Activated CD4-positive, alpha-beta memory T cell treated with anti-CD3 and anti-CD28 coated beads for 36 hours (primary cell): ENCODE data around the gene SUPT5H. TPM values are rescaled to one million over a fixed set of nuclear protein-coding genes. Genes with fewer than 3 reads are reported as not detected.
"Not testable (repeated sequence)": the region's sequence is repeated elsewhere in the genome, so short reads cannot be mapped to it uniquely, and the experiment has no call there.

Experiments used
- CTCF ChIA-PET: fragments of 350-600 bp; sonication (Branson Sonifier 250); formaldehyde crosslinking; loops from one replicate; lab custom pipeline; 2021; ENCODE audit warnings: antibody characterized with exemption, inconsistent platforms; lab: Charles Lee
- POLR2A ChIA-PET: fragments of 350-600 bp; sonication (Branson Sonifier 250); formaldehyde crosslinking; loops from one replicate; lab custom pipeline; 2021; ENCODE audit warnings: antibody characterized with exemption; lab: Charles Lee
- DNase-seq: peaks from one replicate; pipeline ENCODE4 v3.0.0-alpha.2; 2020
- H3K27ac Mint-ChIP-seq: one replicate; pipeline ENCODE4 v1.8.0; 2021; ENCODE audit warnings: mixed read lengths
- H3K27me3 Mint-ChIP-seq: one replicate; pipeline ENCODE4 v1.8.0; 2021; ENCODE audit warnings: mixed read lengths
- H3K36me3 Mint-ChIP-seq: one replicate; pipeline ENCODE4 v1.8.0; 2021; ENCODE audit warnings: mixed read lengths
- H3K4me1 Mint-ChIP-seq: one replicate; pipeline ENCODE4 v1.8.0; 2021; ENCODE audit warnings: low read depth, mixed read lengths
- H3K4me3 Mint-ChIP-seq: one replicate; pipeline ENCODE4 v1.8.0; 2021; ENCODE audit warnings: mild to moderate bottlenecking, mixed read lengths
- H3K9me3 Mint-ChIP-seq: one replicate; pipeline ENCODE4 v1.8.0; 2021; ENCODE audit warnings: mixed read lengths
- intact Hi-C: fragments of 100-400 bp; cut with micrococcal nuclease; formaldehyde crosslinking; loops from one replicate; pipeline ENCODE4 v1.15.1; 2023
- total RNA-seq, 2 experiments: library from RNA; stranded (reverse); gene quantifications; one replicate each; pipeline ENCODE4 v1.2.3, GENCODE V29; 2021

SUPT5H gene
- total RNA-seq, 2 experiments from 2014 or later: 180 to 183 TPM

DNA sequence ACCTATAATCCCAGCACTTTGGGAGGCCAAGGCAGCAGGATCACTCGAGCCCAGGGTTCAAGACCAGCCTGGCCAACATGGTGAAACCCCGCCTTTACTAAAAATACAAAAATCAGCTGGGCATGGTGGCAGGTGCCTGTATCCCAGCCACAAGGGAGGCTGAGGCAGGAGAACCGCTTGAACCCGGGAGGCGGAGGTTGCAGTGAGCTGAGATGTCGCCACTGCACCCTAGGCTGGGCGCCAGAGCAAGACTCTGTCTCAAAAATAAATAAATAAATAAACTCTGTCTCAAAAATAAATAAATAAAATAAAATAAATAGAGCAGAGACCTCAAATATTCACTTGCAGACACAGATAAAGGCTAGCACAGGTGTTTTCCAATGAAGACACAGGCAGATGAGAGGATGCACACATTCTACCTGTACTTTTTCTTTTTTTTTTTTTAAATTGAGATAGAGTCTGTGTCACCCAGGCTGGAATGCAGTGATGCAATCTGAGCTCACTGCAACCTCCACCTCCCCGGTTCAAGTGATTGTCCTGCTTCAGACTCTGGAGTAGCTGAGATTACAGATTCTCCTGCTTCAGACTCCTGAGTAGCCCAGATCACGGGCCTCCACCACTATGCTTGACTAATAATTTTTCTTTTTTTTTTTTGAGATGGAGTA, 7.0 kb upstream of the SUPT5H start:
- peaks cover 38% of the 10 kb centered on the region for H3K4me1 Mint-ChIP-seq
- H3K36me3 Mint-ChIP-seq: peaks cover 27% of the 10 kb centered on the region
- H3K27ac Mint-ChIP-seq: no peak overlapping the region
- no peak overlapping the region for H3K4me3 Mint-ChIP-seq
- DNase-seq: no peak
- no peaks in the 10 kb centered on the region for H3K9me3 Mint-ChIP-seq
- intact Hi-C loops: no loop called here
- POLR2A ChIA-PET: interaction anchor here (0.6 to 1.2 kb wide), 2 partner anchors 94 to 95 kb away, joined by 3 read pairs; no protein-coding TSS in a partner anchor
- CTCF ChIA-PET: interaction anchor here (0.9 to 3.3 kb wide), 4 partner anchors 41 to 234 kb away, joined by 4 to 26 read pairs (median 6); partner anchors contain the start of gene EID2B
- no peaks in the 10 kb centered on the region for H3K27me3 Mint-ChIP-seq

DNA sequence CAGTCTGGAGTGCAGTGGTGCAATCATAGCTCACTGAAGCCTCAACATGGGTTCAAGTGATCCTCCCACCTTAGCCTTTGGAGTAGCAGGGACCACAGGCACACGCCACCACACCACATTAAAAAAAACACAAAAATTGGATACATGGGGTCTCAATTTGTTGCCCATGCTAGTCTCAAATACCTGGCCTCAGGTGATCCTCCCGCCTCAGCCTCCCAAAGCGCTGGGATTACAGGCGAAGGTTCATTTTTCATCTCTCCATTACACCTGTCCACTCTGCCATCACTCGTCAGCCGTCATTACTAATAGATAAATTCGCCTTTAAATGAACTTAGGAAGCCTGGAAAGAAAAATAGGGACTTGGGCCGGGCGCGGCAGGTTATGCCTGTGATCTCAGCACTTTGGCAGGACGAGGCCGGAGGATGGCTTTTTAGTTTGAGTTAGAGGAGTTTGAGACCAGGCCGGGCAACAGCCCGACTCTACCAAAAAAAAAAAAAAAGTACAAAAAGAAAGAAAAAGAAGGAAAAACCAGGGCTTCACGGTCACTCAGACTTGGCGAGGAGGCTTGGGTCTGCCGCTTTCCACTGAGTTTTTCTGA, 685 bp upstream of the SUPT5H start:
- intact Hi-C loops: loop anchor here (1.0 to 2.0 kb wide), 6 partner anchors 8 to 234 kb away; partner anchors contain the start of genes MED29, PAF1, PLEKHG2 and TIMM50
- DNase-seq: no peak
- H3K27ac Mint-ChIP-seq: peak overlapping the region; percentile 99
- peak overlapping the region; percentile 98 for H3K4me3 Mint-ChIP-seq
- ChIA-PET POLR2A (interaction anchor here (1.0 to 6.1 kb wide), 9 partner anchors 9 to 102 kb away, joined by 3 to 117 read pairs (median 4); partner anchors contain the start of gene RPS16), CTCF (interaction anchor here (0.6 to 1.1 kb wide), 4 partner anchors 41 to 106 kb away, joined by 3 read pairs; no protein-coding TSS in a partner anchor)
- no peaks in the 10 kb centered on the region for H3K9me3 Mint-ChIP-seq
- H3K4me1 Mint-ChIP-seq: peaks cover 43% of the 10 kb centered on the region
- no peaks in the 10 kb centered on the region for H3K27me3 Mint-ChIP-seq
- peaks cover 38% of the 10 kb centered on the region for H3K36me3 Mint-ChIP-seq

GRCh38 chr19:39446365-39447084, 1.1 kb downstream of the SUPT5H start:
- Mint-ChIP-seq H3K4me3 (peak overlapping the region; percentile 98), H3K27me3 (no peaks in the 10 kb centered on the region), H3K36me3 (peaks cover 42% of the 10 kb centered on the region), H3K9me3 (no peaks in the 10 kb centered on the region), H3K4me1 (peaks cover 51% of the 10 kb centered on the region), H3K27ac (peak overlapping the region; percentile 99)
- DNase-seq: no peak
- ChIA-PET POLR2A (interaction anchor here (0.7 to 6.1 kb wide), 7 partner anchors 11 to 93 kb away, joined by 3 to 117 read pairs (median 3); partner anchors contain the start of genes DLL3 and RPS16), CTCF (interaction anchor here (0.6 to 2.2 kb wide), 6 partner anchors 11 to 333 kb away, joined by 3 to 8 read pairs (median 5); partner anchors contain the start of genes EID2, PLEKHG2 and RPS16)
- intact Hi-C loops: loop anchor here (1.0 kb wide), 1 partner anchor 137 kb away; no protein-coding TSS in a partner anchor

DNA sequence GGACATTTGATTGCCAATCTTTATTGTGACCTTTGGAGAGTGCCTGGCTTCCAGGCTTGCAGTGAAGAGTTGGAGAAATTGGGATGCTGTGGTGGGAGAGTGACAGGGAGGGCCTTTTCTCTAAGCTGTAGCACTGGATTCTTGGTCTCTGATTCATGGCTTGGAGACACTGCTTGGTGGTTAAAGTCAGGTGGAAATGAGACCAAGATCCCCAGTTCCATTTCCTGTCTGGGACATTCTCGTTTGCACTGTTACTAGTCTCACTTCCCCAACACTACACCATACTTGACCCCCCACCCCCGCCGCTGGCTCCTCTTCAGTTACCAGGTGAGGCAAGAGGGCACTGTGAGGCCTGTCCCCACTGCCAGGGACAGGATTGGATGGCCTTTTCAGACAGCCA, 2.9 kb downstream of the SUPT5H start:
- Mint-ChIP-seq H3K36me3 (peaks cover 58% of the 10 kb centered on the region), H3K27me3 (no peaks in the 10 kb centered on the region)

GRCh38 chr19:39449116-39449797, 3.9 kb downstream of the SUPT5H start:
- peak overlapping the region; percentile 64 for H3K4me3 Mint-ChIP-seq
- H3K36me3 Mint-ChIP-seq: peaks cover 60% of the 10 kb centered on the region
- DNase-seq: peak; percentile 60
- CTCF ChIA-PET: interaction anchor here (1.0 to 1.6 kb wide), 2 partner anchors 26 to 223 kb away, joined by 3 to 6 read pairs; no protein-coding TSS in a partner anchor
- H3K27me3 Mint-ChIP-seq: no peaks in the 10 kb centered on the region
- intact Hi-C loops: no loop called here
- no peaks in the 10 kb centered on the region for H3K9me3 Mint-ChIP-seq
- H3K4me1 Mint-ChIP-seq: peaks cover 65% of the 10 kb centered on the region
- H3K27ac Mint-ChIP-seq: peak overlapping the region; percentile 99
- POLR2A ChIA-PET: interaction anchor here (0.7 to 6.1 kb wide), 3 partner anchors 13 to 48 kb away, joined by 3 to 117 read pairs (median 3); partner anchors contain the start of gene RPS16

More for the DNA sequence above, 2.9 kb downstream of the SUPT5H start:
- H3K4me1 Mint-ChIP-seq: peaks cover 64% of the 10 kb centered on the region
- H3K4me3 Mint-ChIP-seq: peak overlapping the region; percentile 98
- POLR2A ChIA-PET: interaction anchor here (0.8 to 6.1 kb wide), 3 partner anchors 13 to 135 kb away, joined by 3 to 117 read pairs (median 3); partner anchors contain the start of gene RPS16
- no peaks in the 10 kb centered on the region for H3K9me3 Mint-ChIP-seq
- peak overlapping the region; percentile 99 for H3K27ac Mint-ChIP-seq
- CTCF ChIA-PET: interaction anchor here (0.6 to 2.2 kb wide), 4 partner anchors 27 to 324 kb away, joined by 3 to 8 read pairs (median 4); no protein-coding TSS in a partner anchor
- peak; percentile 77 for DNase-seq
- intact Hi-C loops: no loop called here

- peaks cover 54% of the 10 kb centered on the region for H3K36me3 Mint-ChIP-seq
- intact Hi-C loops, H3K4me3 Mint-ChIP-seq, H3K9me3 Mint-ChIP-seq, H3K27me3 Mint-ChIP-seq, DNase-seq, CTCF ChIA-PET, POLR2A ChIA-PET: not testable (repeated sequence)
- peaks cover 64% of the 10 kb centered on the region for H3K4me1 Mint-ChIP-seq
- peak overlapping the region; percentile 73 for H3K27ac Mint-ChIP-seq
Observed at GRCh38 chr19:39451257-39451656, 5.9 kb downstream of the SUPT5H start.

DNA sequence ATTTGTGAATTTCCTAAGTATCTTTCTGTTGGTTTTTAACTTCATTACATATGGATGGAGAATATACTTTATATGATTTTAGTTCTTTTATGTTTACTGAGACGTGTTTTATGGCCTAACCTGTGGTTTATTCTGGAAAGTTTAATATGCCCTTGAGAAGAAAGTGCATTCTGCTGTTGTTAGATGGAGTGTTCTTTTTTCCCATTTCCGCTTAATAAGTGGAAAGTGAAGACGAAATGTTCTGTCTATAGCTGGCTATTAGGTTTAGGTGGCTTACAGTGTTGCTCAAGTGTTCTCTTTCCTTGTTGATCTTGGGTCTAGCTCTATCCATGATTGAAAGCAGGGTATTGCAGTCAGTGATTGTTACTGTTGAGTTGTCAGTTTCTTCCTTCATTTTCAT, 18.0 kb downstream of the SUPT5H start:
- ChIA-PET CTCF (interaction anchor here (1.1 to 1.4 kb wide), 3 partner anchors 11 to 34 kb away, joined by 3 to 6 read pairs (median 4); no protein-coding TSS in a partner anchor), POLR2A (interaction anchor here (1.0 kb wide), 1 partner anchor 17 kb away, joined by 3 read pairs; no protein-coding TSS in a partner anchor)
- no peaks in the 10 kb centered on the region for H3K4me1 Mint-ChIP-seq
- H3K27me3 Mint-ChIP-seq: no peaks in the 10 kb centered on the region
- intact Hi-C loops: no loop called here
- no peaks in the 10 kb centered on the region for H3K9me3 Mint-ChIP-seq
- no peak overlapping the region for H3K4me3 Mint-ChIP-seq
- no peak for DNase-seq
- H3K36me3 Mint-ChIP-seq: peaks cover 58% of the 10 kb centered on the region
- H3K27ac Mint-ChIP-seq: no peak overlapping the region

DNA sequence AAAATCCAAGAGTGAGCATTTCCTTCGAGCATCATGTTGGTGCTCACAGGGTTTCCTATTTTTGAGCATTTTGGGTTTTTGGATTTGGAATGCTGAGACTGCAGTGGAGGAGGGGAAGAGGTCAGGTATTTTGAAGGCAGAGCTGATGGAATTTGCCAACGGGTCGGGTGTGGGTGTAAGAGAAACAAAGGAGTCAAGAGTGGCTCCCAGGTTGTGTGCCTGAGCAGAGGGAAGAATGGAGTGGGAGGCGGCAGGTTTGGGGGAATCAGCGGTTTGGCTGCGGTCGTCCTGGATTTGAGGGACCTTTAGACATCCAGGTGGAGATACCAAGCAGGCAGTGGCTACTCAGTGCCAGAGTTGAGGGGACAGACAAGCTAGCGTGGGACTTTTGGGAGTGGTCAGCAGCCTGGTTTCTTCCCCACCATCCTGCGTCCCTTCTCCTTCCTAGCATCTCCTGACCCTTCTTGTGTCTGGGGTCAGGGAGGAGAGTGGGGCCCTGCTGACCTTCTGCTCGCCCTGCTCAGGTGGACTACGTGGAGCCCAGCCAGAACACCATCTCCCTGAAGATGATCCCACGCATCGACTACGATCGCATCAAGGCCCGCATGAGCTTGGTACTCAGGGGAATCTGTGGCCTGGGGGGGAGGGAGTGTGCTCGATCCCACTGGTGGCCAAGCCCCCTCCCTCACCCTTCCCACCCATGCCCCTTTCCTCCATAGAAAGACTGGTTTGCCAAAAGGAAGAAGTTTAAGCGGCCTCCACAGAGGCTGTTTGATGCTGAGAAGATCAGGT, 20.8 kb downstream of the SUPT5H start:
- Mint-ChIP-seq H3K36me3 (peaks cover 61% of the 10 kb centered on the region), H3K27me3 (no peaks in the 10 kb centered on the region), H3K27ac (no peak overlapping the region), H3K4me3 (no peak overlapping the region), H3K4me1 (peaks cover 17% of the 10 kb centered on the region), H3K9me3 (no peaks in the 10 kb centered on the region)
- intact Hi-C loops: no loop called here
- CTCF ChIA-PET: interaction anchor here (2.0 kb wide), 1 partner anchor 8 kb away, joined by 9 read pairs; no protein-coding TSS in a partner anchor
- POLR2A ChIA-PET: no interaction called here
- no peak for DNase-seq

GRCh38 chr19:39467941-39468340, 22.6 kb downstream of the SUPT5H start:
- POLR2A ChIA-PET: interaction anchor here (1.1 kb wide), 1 partner anchor 23 kb away, joined by 3 read pairs; the partner anchor contains the start of gene SUPT5H
- H3K36me3 Mint-ChIP-seq: peaks cover 65% of the 10 kb centered on the region
- peak overlapping the region; percentile 38 for H3K27ac Mint-ChIP-seq

GRCh38 chr19:39469036-39469435, 23.7 kb downstream of the SUPT5H start:
- intact Hi-C loops: no loop called here
- Mint-ChIP-seq H3K4me1 (peaks cover 25% of the 10 kb centered on the region), H3K36me3 (peaks cover 58% of the 10 kb centered on the region), H3K9me3 (no peaks in the 10 kb centered on the region), H3K27me3 (no peaks in the 10 kb centered on the region), H3K4me3 (no peak overlapping the region), H3K27ac (no peak overlapping the region)
- DNase-seq: no peak
- ChIA-PET POLR2A (no interaction called here), CTCF (interaction anchor here (0.8 kb wide), 1 partner anchor 9 kb away, joined by 4 read pairs; no protein-coding TSS in a partner anchor)

More at GRCh38 chr19:39467941-39468340, 22.6 kb downstream of the SUPT5H start:
- CTCF ChIA-PET: interaction anchor here (1.6 kb wide), 1 partner anchor 31 kb away, joined by 4 read pairs; the partner anchor contains the start of gene DLL3
- H3K4me1 Mint-ChIP-seq: peaks cover 25% of the 10 kb centered on the region
- no peak overlapping the region for H3K4me3 Mint-ChIP-seq
- no peak for DNase-seq
- intact Hi-C loops: no loop called here
- no peaks in the 10 kb centered on the region for H3K27me3 Mint-ChIP-seq
- no peaks in the 10 kb centered on the region for H3K9me3 Mint-ChIP-seq
